H1 (cell line): ENCODE results near the gene KCNAB3. TPM values are rescaled to one million over a fixed set of nuclear protein-coding genes. Genes with fewer than 3 reads are reported as not detected.

Source experiments
- CTCF ChIA-PET: fragments of 300-600 bp; sonication (Branson Sonifier 250); formaldehyde crosslinking; loops from one replicate; lab custom pipeline; 2021; ENCODE audit not compliant: partially characterized antibody; lab: Charles Lee
- POLR2A ChIA-PET: fragments of 300-600 bp; sonication (Branson Sonifier 250); formaldehyde crosslinking; loops from one replicate; lab custom pipeline; 2021; ENCODE audit warnings: inconsistent platforms; ENCODE audit not compliant: partially characterized antibody; lab: Charles Lee
- DNase-seq, 2 experiments: peaks; one replicate each; pipeline versions ENCODE4 v3.0.0 to v3.0.0-alpha.2; 2010 to 2022; ENCODE audit warnings: low spot score in 2 of 2, low read depth in 1 of 2, mixed read lengths in 1 of 2
- FAIRE-seq: peaks from 2 replicates; lab custom pipeline; 2011; peaks lifted over from hg19 to GRCh38; lab: Jason Lieb, UNC
- H2AFZ ChIP-seq: 2 replicates; pipeline ENCODE4 v1.8.1; 2012; ENCODE audit warnings: low read length, inconsistent platforms
- H2AK5ac ChIP-seq: 2 replicates; pipeline ENCODE4 v1.6.1; 2013; ENCODE audit warnings: low read depth, low read length
- H2BK120ac ChIP-seq: replicated peaks from 2 replicates; pipeline ENCODE3; 2013; ENCODE audit warnings: low read depth, low read length, inconsistent platforms
- H2BK12ac ChIP-seq: 2 replicates; pipeline ENCODE4 v1.6.1; 2013; ENCODE audit warnings: low read depth, low read length
- H2BK15ac ChIP-seq: 2 replicates; pipeline ENCODE4 v1.6.1; 2013; ENCODE audit warnings: low read length
- H2BK20ac ChIP-seq: 2 replicates; pipeline ENCODE4 v1.6.1; 2013; ENCODE audit warnings: low read length
- H2BK5ac ChIP-seq: 2 replicates; pipeline ENCODE4 v1.6.1; 2013; ENCODE audit warnings: low read depth, low read length
- H3K14ac ChIP-seq: 2 replicates; pipeline ENCODE4 v1.6.1; 2013; ENCODE audit warnings: inconsistent platforms; ENCODE audit not compliant: insufficient read length
- H3K18ac ChIP-seq: 2 replicates; pipeline ENCODE4 v1.6.1; 2013; ENCODE audit warnings: low read length; ENCODE audit errors: extremely low read depth
- H3K23ac ChIP-seq: 2 replicates; pipeline ENCODE4 v1.6.1; 2013; ENCODE audit warnings: inconsistent platforms; ENCODE audit not compliant: insufficient read length
- H3K23me2 ChIP-seq: 2 replicates; pipeline ENCODE4 v1.6.1; 2013; ENCODE audit warnings: low read depth, low read length
- H3K27ac ChIP-seq: 2 replicates; pipeline ENCODE4 v1.6.1; 2011; ENCODE audit warnings: low read depth, low read length, inconsistent platforms
- H3K27me3 ChIP-seq, 4 experiments: replicated peaks in 1 of 4; 1 replicate in 1 of 4; 2 replicates in 3 of 4; pipeline versions ENCODE4 v1.6.1 to v1.8.1; 2011 to 2013; ENCODE audit warnings: low read length in 3 of 4, mild to moderate bottlenecking in 3 of 4, inconsistent platforms in 2 of 4, mixed read lengths in 2 of 4, moderate library complexity in 1 of 4; ENCODE audit not compliant: control insufficient read depth in 3 of 4, insufficient read depth in 3 of 4; ENCODE audit errors: extremely low read depth in 1 of 4
- H3K36me3 ChIP-seq, 4 experiments: 2 replicates each; pipeline versions ENCODE4 v1.6.1 to v1.8.1; 2011 to 2013; ENCODE audit warnings: mild to moderate bottlenecking in 4 of 4, low read length in 3 of 4, moderate library complexity in 2 of 4, control low read depth in 1 of 4, inconsistent platforms in 1 of 4; ENCODE audit not compliant: insufficient read depth in 4 of 4, control insufficient read depth in 2 of 4
- H3K4ac ChIP-seq: replicated peaks from 2 replicates; pipeline ENCODE3; 2013; ENCODE audit warnings: low read length, low read depth, mixed read lengths, inconsistent platforms; ENCODE audit not compliant: insufficient read length
- H3K4me1 ChIP-seq, 4 experiments: replicated peaks in 1 of 4; 1 replicate in 1 of 4; 2 replicates in 3 of 4; pipeline versions ENCODE4 v1.6.1 to v1.8.1; 2011 to 2013; ENCODE audit warnings: low read length in 3 of 4, inconsistent platforms in 2 of 4, mixed read lengths in 1 of 4; ENCODE audit not compliant: insufficient read depth in 4 of 4, control insufficient read depth in 3 of 4
- H3K4me2 ChIP-seq, 2 experiments: 2 replicates each; pipeline versions ENCODE4 v1.6.1 to v1.8.1; 2011 to 2013; ENCODE audit warnings: low read depth in 2 of 2, low read length in 2 of 2, control low read depth in 1 of 2, inconsistent platforms in 1 of 2, mild to moderate bottlenecking in 1 of 2; ENCODE audit not compliant: insufficient read depth in 1 of 2
- H3K4me3 ChIP-seq, 4 experiments: fragments of 200-600, 300-600 bp in 1 of 4; sonication (generic), shearing (Covaris generic), sonication (Bioruptor Twin) in 1 of 4; 2 replicates each; pipeline versions ENCODE4 v1.5.1 to v1.8.1; 2011 to 2016; ENCODE audit warnings: low read length in 4 of 4, low read depth in 3 of 4, control low read depth in 2 of 4, inconsistent platforms in 2 of 4, mild to moderate bottlenecking in 2 of 4, mixed read lengths in 1 of 4, moderate library complexity in 1 of 4; ENCODE audit not compliant: insufficient read depth in 2 of 4; ENCODE audit errors: extremely low read depth in 1 of 4
- H3K56ac ChIP-seq: replicated peaks from 2 replicates; pipeline ENCODE3; 2013; ENCODE audit warnings: low read depth, mild to moderate bottlenecking, mixed read lengths, low read length, inconsistent platforms; ENCODE audit not compliant: insufficient read length
- H3K79me1 ChIP-seq: 2 replicates; pipeline ENCODE4 v1.6.1; 2013; ENCODE audit warnings: low read depth, low read length, control low read depth
- H3K79me2 ChIP-seq, 2 experiments: 2 replicates each; pipeline versions ENCODE4 v1.6.1 to v1.8.1; 2012 to 2013; ENCODE audit warnings: low read length in 2 of 2, mild to moderate bottlenecking in 2 of 2, inconsistent platforms in 1 of 2; ENCODE audit not compliant: insufficient read depth in 2 of 2, control insufficient read depth in 1 of 2
- H3K9ac ChIP-seq, 4 experiments: replicated peaks in 1 of 4; 1 replicate in 1 of 4; 2 replicates in 3 of 4; pipeline versions ENCODE4 v1.6.1 to v1.8.1; 2011 to 2013; ENCODE audit warnings: low read depth in 3 of 4, low read length in 3 of 4, control low read depth in 2 of 4, mild to moderate bottlenecking in 2 of 4, moderate library complexity in 2 of 4, inconsistent platforms in 1 of 4; ENCODE audit errors: extremely low read depth in 1 of 4
- H3K9me3 ChIP-seq, 2 experiments: 2 replicates each; pipeline versions ENCODE4 v1.6.1 to v1.8.1; 2012 to 2013; ENCODE audit warnings: mild to moderate bottlenecking in 2 of 2, moderate library complexity in 2 of 2, control low read depth in 1 of 2, inconsistent platforms in 1 of 2, low read depth in 1 of 2, low read length in 1 of 2, mixed read lengths in 1 of 2; ENCODE audit not compliant: insufficient read depth in 2 of 2
- H4K20me1 ChIP-seq, 2 experiments: replicated peaks in 1 of 2; 2 replicates each; pipeline versions ENCODE3 to v1.8.1; 2011 to 2013; ENCODE audit warnings: inconsistent platforms in 2 of 2, low read length in 2 of 2, mild to moderate bottlenecking in 1 of 2; ENCODE audit not compliant: insufficient read depth in 2 of 2, control insufficient read depth in 1 of 2
- H4K5ac ChIP-seq: 2 replicates; pipeline ENCODE4 v1.6.1; 2013; ENCODE audit warnings: low read length, low read depth, mixed read lengths, inconsistent platforms; ENCODE audit not compliant: insufficient read length
- H4K8ac ChIP-seq: 2 replicates; pipeline ENCODE4 v1.8.0; 2013; ENCODE audit warnings: mild to moderate bottlenecking, moderate library complexity, low read length, inconsistent platforms; ENCODE audit not compliant: insufficient read depth; ENCODE audit errors: extremely low read depth
- H4K91ac ChIP-seq: replicated peaks from 2 replicates; pipeline ENCODE3; 2013; ENCODE audit warnings: low read length, mixed read lengths, inconsistent platforms; ENCODE audit not compliant: insufficient read length
- KDM1A ChIP-seq: fragments of 200-600, 300-600 bp; sonication (generic); IDR thresholded peaks from 2 replicates; pipeline ENCODE4 v1.7.1; 2016; ENCODE audit warnings: mild to moderate bottlenecking, low read length, borderline replicate concordance
- WGBS, 2 experiments: shearing (Covaris generic) in 1 of 2; methylation state at CpG; one replicate each; pipeline versions ENCODE4 v1.1.6 to v1.1.7; 2013 to 2015; ENCODE audit warnings: low lambda C conversion rate in 2 of 2, mixed read lengths in 2 of 2, inconsistent platforms in 1 of 2, low coverage in 1 of 2, missing lambda C conversion rate in 1 of 2; ENCODE audit not compliant: insufficient replicate concordance in 2 of 2, insufficient coverage in 1 of 2, insufficient read length in 1 of 2; ENCODE audit errors: extremely low coverage in 1 of 2, missing lambda C conversion rate in 1 of 2; 5-methylcytosine and 5-hydroxymethylcytosine counted together
- polyA plus RNA-seq, 7 experiments: library from polyadenylated mRNA; depleted of rRNA in 3 of 7; stranded (reverse) in 5 of 7; unstranded in 2 of 7; fragments of >200 nt in 5 of 7; fragments of 200-250 nt in 2 of 7; gene quantifications; 1 replicate in 5 of 7; 2 replicates in 1 of 7; 4 replicates in 1 of 7; pipeline versions ENCODE4 v1.2.1 to v1.2.3, GENCODE V29; 2011 to 2013; ENCODE audit warnings: missing spikeins in 2 of 7, mixed read lengths in 2 of 7
- total RNA-seq: library from RNA; stranded (reverse); fragmentation: NEBNext Ultra II Directional; extraction: Animal tissue kit (Norgen Biotek cat#: 25700); gene quantifications from 2 replicates; pipeline ENCODE4 v1.2.1, GENCODE V29; 2021

The KCNAB3 gene
- total and polyA plus RNA-seq, 2 of the 8 experiments (the other 6 are each of a cell fraction or from before 2014, with no cell fraction given) = 1.7 to 2.4 TPM

GRCh38 chr17:7977039-7977438 is 47.4 kb upstream of the KCNAB3 start:
- POLR2A ChIA-PET = no interaction called here

More at GRCh38 chr17:7977039-7977438, 47.4 kb upstream of the KCNAB3 start:
- TF ChIP-seq KDM1A = no peak
- no peak overlapping the region for H2BK5ac ChIP-seq
- H3K4me1 ChIP-seq = no peaks in the 10 kb centered on the region
- CTCF ChIA-PET = interaction anchor here (0.6 to 2.7 kb wide), 5 partner anchors 8 to 155 kb away, joined by 3 to 17 read pairs (median 4); no protein-coding TSS in a partner anchor
- no peak overlapping the region for H2AFZ ChIP-seq
- H2BK120ac ChIP-seq = no peak overlapping the region
- H3K4me2 ChIP-seq = no peak overlapping the region
- no peaks in the 10 kb centered on the region for H3K36me3 ChIP-seq
- no peaks in the 10 kb centered on the region for H3K79me2 ChIP-seq
- no peak overlapping the region for H3K23ac ChIP-seq
- H2BK15ac ChIP-seq = no peak overlapping the region
- no peak overlapping the region for H4K8ac ChIP-seq
- 91% methylated on average over 4 of the region's 4 CpGs; no CpG with 5 or more reads in 1 of the 2 experiments for WGBS, 2 experiments
- no peak overlapping the region for H3K4ac ChIP-seq
- H3K9me3 ChIP-seq = peaks cover 8% of the 10 kb centered on the region in 2 experiments; a peak in 3 of 4 replicates
- no peak overlapping the region for H4K5ac ChIP-seq
- no peak for DNase-seq
- no peak overlapping the region for H4K91ac ChIP-seq
- no peak overlapping the region for H2BK12ac ChIP-seq
- no peak overlapping the region for H3K4me3 ChIP-seq
- no peak for FAIRE-seq
- H3K14ac ChIP-seq = no peak overlapping the region
- no peaks in the 10 kb centered on the region for H3K27me3 ChIP-seq
- no peak overlapping the region for H2AK5ac ChIP-seq
- H3K27ac ChIP-seq = no peak overlapping the region
- no peaks in the 10 kb centered on the region for H3K79me1 ChIP-seq
- no peaks in the 10 kb centered on the region for H3K23me2 ChIP-seq
- no peak overlapping the region for H3K18ac ChIP-seq
- H3K56ac ChIP-seq = no peak overlapping the region
- no peak overlapping the region for H2BK20ac ChIP-seq
- H3K9ac ChIP-seq = no peak overlapping the region
- no peaks in the 10 kb centered on the region for H4K20me1 ChIP-seq
